HG03432 (cell line): ENCODE data around the gene NOX3.
"Not testable (repeated sequence)": the region's sequence is repeated elsewhere in the genome, so short reads cannot be mapped to it uniquely, and the experiment has no call there.

ENCODE experiments used
- ATAC-seq: cut with Tn5 transposase; IDR thresholded peaks from one replicate; pipeline ENCODE4 v1.9.1; 2021; ENCODE audit warnings: mild to moderate bottlenecking, moderate library complexity; ENCODE audit not compliant: unreplicated experiment

The NOX3 gene

DNA sequence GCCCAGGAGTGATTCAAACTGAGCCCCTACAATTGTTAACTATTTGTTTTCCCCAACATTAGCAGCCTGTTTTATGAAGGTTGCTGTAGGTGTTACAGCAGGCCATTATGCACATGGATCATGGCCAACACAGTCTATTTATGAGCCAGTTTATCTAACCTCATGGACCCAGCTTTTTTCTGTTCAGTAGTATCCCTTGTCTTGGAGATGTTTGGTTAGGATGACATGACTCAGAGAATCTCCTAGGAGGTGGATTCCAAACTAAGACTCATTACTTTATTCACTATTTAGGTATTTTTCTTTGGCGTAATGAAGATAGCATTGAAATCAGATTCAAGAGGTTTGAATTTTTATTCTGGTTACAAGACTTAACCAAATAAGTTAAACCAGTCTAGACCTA, 78.6 kb downstream of the NOX3 start:
- ATAC-seq: no peak

DNA sequence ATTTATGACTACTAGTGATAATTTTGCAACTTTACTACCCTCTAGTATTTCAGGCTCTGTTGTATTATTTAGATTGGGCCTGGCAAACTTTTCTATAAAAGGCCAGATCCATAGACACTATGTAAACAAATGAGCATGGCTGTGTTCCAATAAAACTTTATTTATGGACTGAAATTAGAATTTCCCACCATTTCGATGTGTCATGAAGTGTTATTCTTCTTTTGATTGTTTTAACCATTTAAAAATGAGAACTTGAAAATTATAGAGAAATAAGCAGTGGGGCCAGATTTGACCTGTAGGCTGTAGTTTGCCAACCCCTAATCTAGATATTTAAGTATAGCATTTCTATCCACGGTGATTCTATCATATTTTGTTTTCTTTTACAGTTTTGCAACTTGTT, 79.8 kb downstream of the NOX3 start:
- ATAC-seq: no peak

DNA sequence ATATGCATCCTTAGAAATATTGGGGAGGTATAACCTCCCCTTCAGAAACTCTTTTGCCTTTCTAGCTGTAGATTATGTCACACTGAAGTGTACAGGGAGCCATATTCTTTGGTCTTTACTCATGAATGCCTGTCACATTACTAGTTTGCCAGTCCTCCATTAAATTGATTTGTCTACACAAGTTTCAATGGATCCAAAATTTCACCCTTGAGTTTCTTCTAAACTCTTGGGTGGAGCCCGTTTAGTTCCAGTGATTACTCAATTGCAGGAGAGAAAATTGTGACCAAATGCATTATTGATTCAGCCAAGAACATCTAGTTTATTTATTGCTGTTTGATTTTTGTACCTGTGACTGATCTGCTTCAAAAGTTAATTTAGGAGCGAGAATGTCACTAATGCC, 81.0 kb downstream of the NOX3 start:
- ATAC-seq: no peak

DNA sequence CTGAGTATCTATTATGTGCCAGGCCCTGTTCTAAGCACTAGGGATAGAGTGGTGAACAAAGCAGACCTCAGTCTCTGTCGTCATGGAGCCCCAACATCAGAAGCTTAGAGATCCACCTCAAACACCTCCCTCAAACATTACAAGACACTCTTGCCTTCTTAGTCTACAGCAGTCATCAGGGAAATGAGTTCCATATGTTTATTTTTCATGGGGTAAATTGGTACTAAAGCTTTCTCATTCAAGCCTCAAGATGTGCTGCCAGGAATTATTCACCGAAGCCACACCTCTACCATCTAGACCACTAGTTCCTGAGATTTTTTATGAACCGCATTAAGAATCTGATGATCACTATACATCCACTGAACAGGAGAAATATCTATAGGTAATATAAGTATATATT, 82.4 kb downstream of the NOX3 start:
- ATAC-seq: no peak

DNA sequence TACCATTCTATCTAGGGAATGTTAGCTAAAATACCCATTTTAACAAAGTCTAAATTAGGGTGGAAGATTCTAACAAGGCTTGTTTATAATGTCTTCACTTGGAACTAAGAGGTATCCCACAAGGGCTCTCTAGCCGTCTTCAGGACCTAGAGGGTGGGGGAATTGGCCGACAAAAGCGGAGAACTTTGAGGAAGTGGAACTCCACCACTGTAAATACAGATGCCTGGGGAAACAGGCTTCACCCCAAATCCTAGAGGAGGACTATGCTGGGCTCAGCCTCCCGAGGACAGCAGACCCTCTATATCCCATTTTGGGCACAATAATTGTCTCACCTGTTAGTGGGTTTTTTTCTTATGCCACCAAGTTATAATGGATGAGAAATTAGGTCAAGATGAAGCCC, 83.4 kb downstream of the NOX3 start:
- ATAC-seq: no peak

DNA sequence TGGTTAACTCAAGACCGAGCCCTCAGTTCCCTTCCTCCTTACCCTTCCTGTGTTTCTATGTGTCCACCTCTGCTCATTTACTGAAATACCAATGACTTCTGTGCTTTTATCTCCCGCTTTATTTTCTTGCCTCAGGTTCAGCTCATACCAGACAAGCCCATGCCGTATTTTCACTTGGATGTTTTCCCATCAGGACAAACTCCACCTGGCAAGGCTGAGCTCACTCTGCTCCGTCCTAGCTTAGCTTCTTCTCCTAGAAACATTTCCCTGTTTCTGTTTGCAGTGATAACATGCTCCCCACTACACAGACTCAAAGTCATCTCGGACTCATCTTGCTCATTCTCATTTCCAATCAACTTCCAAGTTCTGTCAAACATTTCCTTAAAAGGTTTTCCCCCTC, 84.4 kb downstream of the NOX3 start:
- ATAC-seq: no peak

DNA sequence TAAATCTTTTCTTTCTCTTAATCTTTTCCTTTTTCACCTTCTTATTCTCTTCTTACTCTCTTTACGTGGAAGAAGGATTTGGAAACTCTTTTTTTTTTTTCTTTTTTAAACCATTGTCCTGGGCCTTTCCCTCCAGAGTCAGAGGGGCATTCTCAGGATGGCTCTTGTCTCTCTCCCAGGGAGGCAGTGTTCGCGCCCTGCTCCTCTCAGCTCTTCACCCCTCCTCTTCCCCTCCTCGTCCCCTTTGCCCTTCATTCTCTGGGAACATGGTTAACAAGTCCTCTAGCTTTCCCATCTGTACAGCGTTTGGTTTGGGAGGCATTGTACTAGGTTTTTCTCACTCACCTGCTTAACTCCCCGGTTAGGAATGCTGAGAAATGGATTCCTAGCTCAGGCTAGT, 89.3 kb downstream of the NOX3 start:
- ATAC-seq: no peak

DNA sequence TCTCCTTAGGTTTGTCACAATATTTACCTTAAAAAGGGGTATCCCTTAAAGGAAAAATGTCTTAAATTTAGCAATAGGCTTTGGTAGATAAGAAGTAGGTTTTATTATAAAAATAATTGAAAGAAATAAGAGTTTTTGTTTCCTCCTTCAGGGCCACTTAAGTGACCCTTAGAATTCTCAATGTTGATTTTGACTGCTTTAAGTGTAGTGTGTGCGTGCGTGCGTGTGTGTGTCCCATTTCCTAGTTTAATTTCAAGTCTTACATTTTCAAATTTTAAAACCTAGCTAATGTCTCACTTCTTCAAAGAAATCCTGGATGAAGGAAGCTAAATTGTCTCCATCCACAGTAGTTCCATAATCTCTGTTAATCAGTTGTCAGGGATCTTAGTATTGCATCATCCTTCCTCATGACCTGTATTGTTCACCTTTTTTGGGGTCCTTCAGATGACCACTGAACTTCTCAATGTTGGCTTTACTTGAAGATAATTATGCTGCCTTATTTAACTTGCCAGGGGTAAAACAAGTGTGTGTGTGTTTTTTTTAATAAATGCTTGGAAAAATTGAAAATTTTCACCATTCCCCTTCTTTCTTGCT, 90.7 kb downstream of the NOX3 start:
- ATAC-seq: no peak

DNA sequence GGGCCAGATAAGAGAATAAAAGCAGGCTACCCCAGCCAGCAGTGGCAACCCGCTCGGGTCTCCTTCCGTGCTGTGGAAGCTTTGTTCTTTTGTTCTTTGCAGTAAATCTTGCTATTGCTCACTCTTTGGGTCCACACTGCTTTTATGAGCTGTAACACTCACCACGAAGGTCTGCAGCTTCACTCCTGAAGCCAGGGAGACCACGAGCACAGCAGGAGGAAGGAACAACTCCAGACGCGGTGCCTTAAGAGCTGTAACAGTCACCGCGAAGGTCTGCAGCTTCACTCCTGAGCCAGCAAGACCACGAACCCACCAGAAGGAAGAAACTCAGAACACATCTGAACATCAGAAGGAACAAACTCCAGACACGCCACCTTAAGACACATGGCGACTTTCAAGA, 91.6 kb downstream of the NOX3 start:
- ATAC-seq: not testable (repeated sequence)

DNA sequence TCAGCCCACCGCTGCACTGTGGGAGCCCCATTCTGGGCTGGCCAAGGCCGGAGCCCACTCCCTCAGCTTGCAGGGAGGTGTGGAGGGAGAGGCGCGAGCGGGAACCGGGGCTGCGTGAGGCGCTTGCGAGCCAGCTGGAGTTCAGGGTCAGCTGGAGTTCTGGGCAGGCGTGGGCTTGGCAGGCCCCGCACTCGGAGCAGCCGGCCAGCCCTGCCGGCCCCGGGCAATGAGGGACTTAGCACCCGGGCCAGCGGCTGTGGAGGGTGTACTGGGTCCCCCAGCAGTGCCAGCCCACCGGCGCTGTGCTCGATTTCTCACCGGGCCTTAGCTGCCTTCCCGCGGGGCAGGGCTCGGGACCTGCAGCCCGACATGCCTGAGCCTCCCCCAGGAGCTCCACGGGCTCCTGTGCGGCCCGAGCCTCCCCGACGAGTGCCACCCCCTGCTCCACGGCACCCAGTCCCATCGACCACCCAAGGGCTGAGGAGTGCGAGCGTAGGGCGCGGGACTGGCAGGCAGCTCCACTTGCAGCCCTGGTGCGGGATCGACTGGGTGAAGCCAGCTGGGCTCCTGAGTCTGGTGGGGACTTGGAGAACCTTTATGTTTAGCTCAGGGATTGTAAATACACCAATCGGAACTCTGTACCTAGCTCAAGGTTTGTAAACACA, 92.5 kb downstream of the NOX3 start:
- ATAC-seq: not testable (repeated sequence)

DNA sequence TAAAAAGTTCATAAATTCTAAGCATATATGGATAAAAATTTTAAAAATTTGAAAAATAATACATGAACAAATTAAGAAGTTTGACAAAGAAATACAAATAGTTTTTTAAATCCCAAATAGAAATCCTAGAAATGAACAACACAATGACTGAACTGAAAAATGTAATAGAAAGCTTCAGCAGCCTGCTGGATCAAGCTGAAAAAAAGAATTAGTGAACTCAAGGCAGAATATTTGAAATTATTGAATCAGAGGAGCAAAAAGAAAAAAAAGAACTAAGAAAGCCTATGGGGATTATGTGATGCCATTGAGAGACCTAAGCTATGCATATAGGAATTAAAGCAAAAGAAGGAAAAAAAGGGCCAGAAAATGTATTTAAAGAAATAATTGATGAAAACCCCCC, 101.5 kb downstream of the NOX3 start:
- ATAC-seq: no peak

DNA sequence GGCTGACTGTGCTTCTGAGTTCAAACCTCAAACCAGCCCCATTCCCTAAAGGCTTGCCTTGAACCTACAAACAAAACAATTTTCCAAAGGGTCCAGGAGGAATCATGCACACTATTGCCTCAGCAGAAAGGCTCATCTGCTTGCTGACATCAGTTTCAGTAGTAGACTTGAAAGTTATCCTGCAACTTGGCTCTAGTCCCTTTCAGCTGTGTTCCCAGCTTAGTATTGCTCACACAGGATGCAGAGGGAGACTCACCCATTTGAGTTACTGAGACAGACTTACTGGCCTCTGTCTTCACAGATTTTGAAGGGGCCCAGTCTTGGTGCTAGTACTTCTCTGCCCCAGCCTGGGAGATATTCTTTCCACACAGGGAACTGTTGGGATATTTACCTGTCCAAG, 102.8 kb downstream of the NOX3 start:
- no peak for ATAC-seq

DNA sequence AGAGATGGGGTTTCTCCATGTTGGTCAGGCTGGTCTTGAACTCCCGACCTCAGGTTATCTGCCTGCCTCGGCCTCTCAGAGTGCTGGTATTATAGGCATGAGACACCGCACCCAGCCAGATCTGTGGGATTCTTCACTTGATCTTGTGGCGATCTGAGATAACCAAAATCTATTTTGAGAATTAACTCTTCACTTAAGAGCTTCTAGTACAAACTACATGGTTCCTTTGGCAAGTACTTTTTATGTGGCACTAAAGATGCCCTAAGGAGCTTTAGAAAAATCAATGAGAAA, 103.6 kb downstream of the NOX3 start:
- no peak for ATAC-seq

DNA sequence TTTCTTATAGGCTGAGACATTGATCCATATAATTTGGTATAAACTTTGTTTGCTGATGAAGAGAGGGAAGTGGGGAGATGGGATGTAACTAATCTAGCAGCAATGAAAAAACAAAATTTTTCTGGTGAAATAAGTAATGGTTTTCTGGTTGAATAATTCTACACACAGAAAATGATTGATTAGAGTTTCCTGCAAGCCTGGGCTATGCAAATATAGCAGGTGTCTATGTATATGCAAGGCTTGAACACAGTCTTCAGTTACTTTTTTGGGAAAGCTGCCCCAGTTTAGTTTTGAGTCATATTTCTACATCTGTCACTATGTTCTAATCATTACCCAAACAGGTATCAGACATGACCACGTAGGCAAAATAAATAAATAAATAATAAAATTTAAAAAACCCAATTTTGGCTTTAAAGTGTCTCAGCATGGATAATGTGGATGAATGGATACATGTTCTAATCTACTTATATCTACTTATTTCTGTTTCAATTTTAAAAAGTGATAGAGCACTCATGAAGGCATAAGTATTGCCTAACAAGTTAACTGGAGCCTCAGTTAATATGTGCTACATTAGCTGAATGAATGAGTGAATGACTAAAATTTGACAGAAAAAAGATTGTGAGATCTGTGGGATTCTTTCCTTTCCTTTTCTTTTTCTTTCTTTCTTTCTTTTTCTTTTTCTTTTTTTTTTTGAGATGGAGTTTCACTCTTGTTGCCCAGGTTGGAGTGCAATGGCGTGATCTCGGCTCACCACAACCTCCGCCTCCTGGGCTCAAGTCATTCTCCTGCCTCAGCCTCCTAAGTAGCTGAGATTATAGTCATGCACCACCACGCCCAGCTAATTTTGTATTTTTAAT, 104.1 kb downstream of the NOX3 start:
- peak; percentile 97 for ATAC-seq

DNA sequence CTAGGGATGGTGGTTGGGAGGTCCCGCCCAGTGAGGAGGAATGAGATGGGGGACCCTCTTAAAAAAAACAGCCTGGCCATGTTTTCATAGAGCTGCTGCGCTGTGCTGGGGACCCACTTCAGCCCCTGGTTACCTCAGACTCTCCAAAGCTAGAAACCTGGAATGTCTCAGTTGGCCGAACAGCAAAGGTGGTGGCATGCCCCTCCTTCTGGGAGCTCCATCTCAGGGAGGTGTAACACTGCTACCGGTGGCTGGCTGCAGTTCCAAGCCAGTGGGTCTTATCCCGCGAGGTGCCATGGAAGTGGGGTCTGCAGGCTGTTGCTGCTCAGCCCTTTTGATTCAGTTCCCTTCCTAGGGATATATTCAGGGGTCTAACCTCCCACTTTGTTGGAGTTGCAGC, 105.7 kb downstream of the NOX3 start:
- no peak for ATAC-seq

DNA sequence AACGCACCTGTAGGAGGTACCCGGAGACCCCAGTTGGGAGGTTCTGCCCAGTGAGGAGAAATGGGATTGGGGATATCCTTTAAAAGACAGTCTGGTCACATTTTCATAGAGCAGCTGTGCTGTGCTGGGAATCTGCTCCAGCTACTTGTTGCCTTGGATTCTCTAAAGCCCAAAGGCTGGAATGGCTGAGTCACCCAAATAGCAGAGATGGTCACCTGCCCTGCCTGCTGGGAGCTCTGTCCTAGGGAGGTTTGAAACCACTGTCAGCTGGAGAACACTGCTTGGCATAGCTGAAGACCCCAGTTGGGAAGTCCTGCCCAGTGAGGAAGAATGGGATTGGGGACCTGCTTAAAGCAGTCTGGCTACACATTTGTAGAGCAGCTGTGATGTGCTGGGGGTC, 106.5 kb downstream of the NOX3 start:
- no peak for ATAC-seq

DNA sequence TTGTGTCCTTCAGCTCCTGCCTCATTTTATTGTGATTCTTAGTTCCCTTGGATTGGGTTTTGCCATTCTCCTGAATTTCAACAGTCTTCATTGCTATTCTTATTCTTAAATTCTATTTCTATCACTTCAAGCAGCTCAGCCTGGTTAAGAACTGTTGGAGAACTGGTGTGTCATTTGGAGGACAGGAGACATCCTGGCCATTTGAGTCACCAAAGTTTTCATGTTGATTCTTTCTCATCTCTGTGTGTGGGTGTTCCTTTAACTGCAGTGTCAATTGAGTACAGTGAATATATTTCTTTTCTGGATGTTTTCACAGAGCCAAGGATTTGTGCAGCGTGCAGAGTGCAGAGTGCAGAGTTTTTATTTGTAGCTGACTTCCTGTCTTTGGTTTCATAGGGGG, 107.8 kb downstream of the NOX3 start:
- no peak for ATAC-seq

DNA sequence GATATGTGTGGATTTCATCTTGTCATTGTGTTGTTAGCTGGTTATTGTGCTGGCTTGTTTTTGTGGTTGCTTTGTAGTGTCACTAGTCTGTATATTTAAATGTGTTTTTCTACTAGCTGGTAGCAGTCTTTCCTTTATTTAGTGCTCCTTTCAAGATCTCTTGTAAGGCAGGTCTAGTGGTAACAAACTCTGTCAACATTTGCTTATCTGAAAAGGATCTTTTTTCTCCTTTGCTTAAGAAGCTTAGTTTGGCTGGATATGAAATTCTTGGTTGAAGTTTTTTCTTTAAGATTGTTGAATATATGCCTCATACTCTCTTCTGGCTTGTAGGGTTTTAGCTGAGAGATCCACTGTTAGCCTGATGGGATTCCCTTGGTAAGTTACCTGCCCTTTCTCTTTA, 108.7 kb downstream of the NOX3 start:
- no peak for ATAC-seq
